ELF-1 (cell line): ENCODE data around the gene STK40.

Experiments
- DNase-seq: peaks from one replicate; pipeline ENCODE4 v3.0.0-alpha.2; 2016; ENCODE audit warnings: low read depth, low spot score

The STK40 gene

GRCh38 chr1:36397378-36398230 lies 11.9 kb upstream of the STK40 start, which contains the start of gene LSM10:
TSS of gene LSM10 (minus strand) at chr1:36397908. CDS start at chr1:36394129, 3,779 bp downstream.
- DNase-seq: peak; percentile 96

- no peak for DNase-seq
These were observed 11.3 kb upstream of the STK40 start for GRCh38 chr1:36397083-36397377.

GRCh38 chr1:36396359-36396758 lies 10.6 kb upstream of the STK40 start:
- DNase-seq: no peak

GRCh38 chr1:36393686-36394085 lies 8.0 kb upstream of the STK40 start:
- no peak for DNase-seq

- no peak for DNase-seq
These were observed 7.1 kb upstream of the STK40 start for GRCh38 chr1:36392836-36393235.

- no peak for DNase-seq
These were observed 5.5 kb upstream of the STK40 start for GRCh38 chr1:36391271-36391670.

- no peak for DNase-seq
These were observed 4.7 kb upstream of the STK40 start for GRCh38 chr1:36390411-36390810.

GRCh38 chr1:36389999-36390398 lies 4.3 kb upstream of the STK40 start:
- no peak for DNase-seq

- no peak for DNase-seq
These were observed 3.5 kb upstream of the STK40 start for GRCh38 chr1:36389261-36389660.

- DNase-seq: peak; percentile 67
These were observed 1.6 kb upstream of the STK40 start for GRCh38 chr1:36387141-36387949.

- peak; percentile 96 for DNase-seq
These were observed 779 bp upstream of the STK40 start for GRCh38 chr1:36386265-36387140.

GRCh38 chr1:36384542-36385409 lies 948 bp downstream of the STK40 start:
- peak; percentile 69 for DNase-seq

- no peak for DNase-seq
These were observed 2.5 kb downstream of the STK40 start for GRCh38 chr1:36383240-36383639.

- DNase-seq: no peak
These were observed 3.1 kb downstream of the STK40 start for GRCh38 chr1:36382669-36383068.

- DNase-seq: no peak
These were observed 3.5 kb downstream of the STK40 start for GRCh38 chr1:36382231-36382630.

- DNase-seq: no peak
These were observed 4.3 kb downstream of the STK40 start for GRCh38 chr1:36381405-36381804.

- no peak for DNase-seq
These were observed 4.9 kb downstream of the STK40 start for GRCh38 chr1:36380782-36381181.

GRCh38 chr1:36380143-36380619 lies 5.5 kb downstream of the STK40 start:
- peak; percentile 35 for DNase-seq

GRCh38 chr1:36377791-36378492 lies 7.8 kb downstream of the STK40 start:
- no peak for DNase-seq

GRCh38 chr1:36372617-36373016 lies 13.1 kb downstream of the STK40 start:
- DNase-seq: peak; percentile 30
